Trophoblast cell (in vitro differentiated cells and primary cell): ENCODE data around the gene ZNF438.

Experiments
- DNase-seq, 2 donors: peaks; one replicate each; pipeline ENCODE4 v3.0.0-alpha.2; 2016
- H2AFZ ChIP-seq: 2 replicates; pipeline ENCODE4 v1.6.1; 2013; ENCODE audit warnings: low read length, moderate library complexity, mild to moderate bottlenecking; ENCODE audit not compliant: insufficient read depth, poor library complexity
- H2AK5ac ChIP-seq: 2 replicates; pipeline ENCODE4 v1.6.1; 2013; ENCODE audit warnings: mild to moderate bottlenecking, low read length
- H2BK120ac ChIP-seq: 2 replicates; pipeline ENCODE4 v1.6.1; 2013; ENCODE audit warnings: low read length, mild to moderate bottlenecking, moderate library complexity; ENCODE audit not compliant: insufficient read depth, poor library complexity
- H2BK12ac ChIP-seq: 2 replicates; pipeline ENCODE4 v1.6.1; 2013; ENCODE audit warnings: mild to moderate bottlenecking, low read length, moderate library complexity
- H2BK5ac ChIP-seq: 2 replicates; pipeline ENCODE4 v1.6.1; 2013; ENCODE audit warnings: low read length, low read depth, moderate library complexity, mild to moderate bottlenecking; ENCODE audit not compliant: poor library complexity
- H3K14ac ChIP-seq: 2 replicates; pipeline ENCODE4 v1.6.1; 2013; ENCODE audit warnings: mild to moderate bottlenecking, low read length
- H3K18ac ChIP-seq: 2 replicates; pipeline ENCODE4 v1.6.1; 2013; ENCODE audit warnings: mild to moderate bottlenecking, low read length
- H3K23ac ChIP-seq: 2 replicates; pipeline ENCODE4 v1.6.1; 2013; ENCODE audit warnings: low read length
- H3K27ac ChIP-seq: 2 replicates; pipeline ENCODE4 v1.5.1; 2013; ENCODE audit warnings: low read depth, mild to moderate bottlenecking, inconsistent platforms, low read length, moderate library complexity
- H3K27me3 ChIP-seq: 2 replicates; pipeline ENCODE4 v1.6.1; 2013; ENCODE audit warnings: inconsistent platforms, mild to moderate bottlenecking, low read length, moderate library complexity; ENCODE audit not compliant: insufficient read depth
- H3K36me3 ChIP-seq, 2 experiments: 1 replicate in 1 of 2; 2 replicates in 1 of 2; pipeline ENCODE4 v1.6.1; 2013; ENCODE audit warnings: low read length in 2 of 2, mild to moderate bottlenecking in 2 of 2, moderate library complexity in 1 of 2; ENCODE audit not compliant: insufficient read depth in 2 of 2, control insufficient read depth in 1 of 2
- H3K4ac ChIP-seq: 2 replicates; pipeline ENCODE4 v1.6.1; 2013; ENCODE audit warnings: low read depth, mild to moderate bottlenecking, low read length, moderate library complexity
- H3K4me1 ChIP-seq, 2 experiments: 1 replicate in 1 of 2; 2 replicates in 1 of 2; pipeline ENCODE4 v1.6.1; 2013; ENCODE audit warnings: low read length in 2 of 2, mild to moderate bottlenecking in 2 of 2, moderate library complexity in 1 of 2; ENCODE audit not compliant: insufficient read depth in 2 of 2, control insufficient read depth in 1 of 2
- H3K4me2 ChIP-seq: 2 replicates; pipeline ENCODE4 v1.6.1; 2013; ENCODE audit warnings: inconsistent platforms, mild to moderate bottlenecking, low read length, moderate library complexity
- H3K4me3 ChIP-seq: 2 replicates; pipeline ENCODE4 v1.5.1; 2013; ENCODE audit warnings: mild to moderate bottlenecking, low read depth, low read length, inconsistent platforms
- H3K79me1 ChIP-seq: one replicate; pipeline ENCODE4 v1.6.1; 2013; ENCODE audit warnings: low read length
- H3K79me2 ChIP-seq: 2 replicates; pipeline ENCODE4 v1.6.1; 2013; ENCODE audit warnings: low read length, mild to moderate bottlenecking; ENCODE audit not compliant: control insufficient read depth, insufficient read depth, poor library complexity
- H3K9ac ChIP-seq: 2 replicates; pipeline ENCODE4 v1.6.1; 2013; ENCODE audit warnings: mild to moderate bottlenecking, low read length
- H3K9me3 ChIP-seq: 2 replicates; pipeline ENCODE4 v1.6.1; 2013; ENCODE audit warnings: low read depth, mild to moderate bottlenecking, control low read depth, inconsistent platforms, low read length; ENCODE audit not compliant: insufficient read depth
- H4K12ac ChIP-seq: 2 replicates; pipeline ENCODE4 v1.6.1; 2013; ENCODE audit warnings: low read depth, mild to moderate bottlenecking, low read length, moderate library complexity
- H4K8ac ChIP-seq: 2 replicates; pipeline ENCODE4 v1.6.1; 2013; ENCODE audit warnings: low read depth, mild to moderate bottlenecking, low read length, moderate library complexity
- H4K91ac ChIP-seq: one replicate; pipeline ENCODE4 v1.6.1; 2013; ENCODE audit warnings: low read depth, mild to moderate bottlenecking, low read length, moderate library complexity
- WGBS: extraction: QIAGEN DNeasy Blood & Tissue Kit; methylation state at CpG from one replicate; pipeline ENCODE4 v1.1.7; 2013; ENCODE audit warnings: missing lambda C conversion rate; ENCODE audit not compliant: insufficient read length, insufficient coverage; ENCODE audit errors: extremely low coverage; 5-methylcytosine and 5-hydroxymethylcytosine counted together

ZNF438 gene

DNA sequence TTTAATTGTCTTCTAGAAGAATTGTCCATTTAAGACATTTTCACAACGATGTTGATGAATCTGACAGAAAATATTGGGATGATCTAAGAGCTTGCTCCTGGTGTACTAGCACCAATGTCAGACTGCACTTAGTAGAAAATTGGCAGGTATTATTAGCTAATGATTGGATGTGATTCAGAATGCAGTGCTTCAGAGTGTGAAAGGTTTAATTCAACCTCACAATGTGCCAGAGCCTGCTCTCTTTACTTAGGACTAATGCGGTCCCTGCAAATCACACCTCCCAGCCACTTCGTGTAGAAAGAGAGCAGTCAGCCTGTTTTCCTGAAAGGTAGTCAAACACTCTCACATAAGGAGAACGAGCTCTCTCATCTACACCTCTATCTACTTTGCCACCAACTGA is 197.5 kb downstream of the ZNF438 start:
- Histone ChIP-seq H3K27ac (no peak overlapping the region), H4K12ac (no peak overlapping the region), H2AFZ (no peak overlapping the region), H4K8ac (no peak overlapping the region), H3K79me2 (peaks cover 1% of the 10 kb centered on the region), H3K4me1 (peaks cover 4 to 17% of the 10 kb centered on the region in 2 experiments), H2BK12ac (no peak overlapping the region), H3K79me1 (no peaks in the 10 kb centered on the region), H2BK5ac (no peak overlapping the region), H3K4ac (no peak overlapping the region), H2AK5ac (no peak overlapping the region), H4K91ac (no peak overlapping the region), H3K23ac (no peak overlapping the region), H3K14ac (no peak overlapping the region), H3K9ac (no peak overlapping the region), H3K4me3 (no peak overlapping the region), H2BK120ac (no peak overlapping the region), H3K4me2 (no peak overlapping the region), H3K18ac (no peak overlapping the region), H3K27me3 (no peaks in the 10 kb centered on the region), H3K36me3 (no peaks in the 10 kb centered on the region), H3K9me3 (peaks cover 2% of the 10 kb centered on the region)
- no peak for DNase-seq
- no CpG with 5 or more reads among the region's 4 CpGs for WGBS

DNA sequence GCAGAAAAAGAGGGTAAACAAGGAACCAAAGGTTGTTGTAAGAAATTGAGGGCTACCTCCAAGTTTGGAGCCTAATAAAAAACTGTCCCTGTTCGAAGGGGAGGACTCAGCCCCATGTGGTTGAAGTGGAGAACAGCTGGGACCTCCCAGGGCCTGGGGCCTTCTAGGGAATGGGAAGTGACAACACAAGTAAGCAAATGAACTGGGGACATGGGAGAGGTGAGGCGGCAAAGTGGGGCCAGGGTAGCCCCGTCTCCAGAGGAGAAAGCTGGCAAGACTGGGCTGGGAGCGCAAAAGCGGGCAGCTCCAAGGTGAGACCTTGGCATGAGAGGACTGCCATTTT is 198.1 kb downstream of the ZNF438 start:
- no peak overlapping the region for H3K9ac ChIP-seq
- H3K79me1 ChIP-seq, result no peaks in the 10 kb centered on the region
- no CpG with 5 or more reads among the region's 5 CpGs for WGBS
- H2AK5ac ChIP-seq, result no peak overlapping the region
- no peak overlapping the region for H3K4ac ChIP-seq
- H4K91ac ChIP-seq, result no peak overlapping the region
- H2BK120ac ChIP-seq, result no peak overlapping the region
- peaks cover 1% of the 10 kb centered on the region for H3K79me2 ChIP-seq
- H3K9me3 ChIP-seq, result peaks cover 2% of the 10 kb centered on the region
- no peak overlapping the region for H2BK5ac ChIP-seq
- H4K8ac ChIP-seq, result no peak overlapping the region
- H3K27me3 ChIP-seq, result no peaks in the 10 kb centered on the region
- H3K27ac ChIP-seq, result no peak overlapping the region
- H3K4me1 ChIP-seq, result peaks cover 4 to 17% of the 10 kb centered on the region in 2 experiments
- no peak overlapping the region for H2AFZ ChIP-seq
- H3K36me3 ChIP-seq, result no peaks in the 10 kb centered on the region
- H3K18ac ChIP-seq, result no peak overlapping the region
- DNase-seq, result no peak
- no peak overlapping the region for H3K4me3 ChIP-seq
- H4K12ac ChIP-seq, result no peak overlapping the region
- H3K23ac ChIP-seq, result no peak overlapping the region
- no peak overlapping the region for H3K4me2 ChIP-seq
- no peak overlapping the region for H2BK12ac ChIP-seq
- no peak overlapping the region for H3K14ac ChIP-seq

GRCh38 chr10:30832749-30833627 is 198.7 kb downstream of the ZNF438 start:
- no peaks in the 10 kb centered on the region for H3K79me1 ChIP-seq
- no peaks in the 10 kb centered on the region for H3K36me3 ChIP-seq
- no CpG with 5 or more reads among the region's 13 CpGs for WGBS
- no peak overlapping the region for H3K23ac ChIP-seq
- no peak overlapping the region for H3K4me3 ChIP-seq
- H2BK5ac ChIP-seq, result no peak overlapping the region
- H3K27me3 ChIP-seq, result no peaks in the 10 kb centered on the region
- no peak overlapping the region for H3K14ac ChIP-seq
- no peak overlapping the region for H2BK120ac ChIP-seq
- H3K79me2 ChIP-seq, result peaks cover 1% of the 10 kb centered on the region
- no peak overlapping the region for H3K4ac ChIP-seq
- no peak overlapping the region for H3K4me2 ChIP-seq
- no peak overlapping the region for H3K18ac ChIP-seq
- H4K91ac ChIP-seq, result no peak overlapping the region
- H4K12ac ChIP-seq, result no peak overlapping the region
- no peak overlapping the region for H2AFZ ChIP-seq
- H3K4me1 ChIP-seq, result peaks cover 4 to 17% of the 10 kb centered on the region in 2 experiments
- H3K27ac ChIP-seq, result no peak overlapping the region
- no peak overlapping the region for H2BK12ac ChIP-seq
- no peak overlapping the region for H4K8ac ChIP-seq
- no peak for DNase-seq
- no peak overlapping the region for H3K9ac ChIP-seq
- H3K9me3 ChIP-seq, result peaks cover 2% of the 10 kb centered on the region
- no peak overlapping the region for H2AK5ac ChIP-seq

- H2BK5ac ChIP-seq, result no peak overlapping the region
- H3K79me1 ChIP-seq, result no peaks in the 10 kb centered on the region
- no peak overlapping the region for H4K8ac ChIP-seq
- H3K79me2 ChIP-seq, result peaks cover 1% of the 10 kb centered on the region
- H2BK120ac ChIP-seq, result no peak overlapping the region
- H3K18ac ChIP-seq, result no peak overlapping the region
- H3K4ac ChIP-seq, result no peak overlapping the region
- H3K4me3 ChIP-seq, result no peak overlapping the region
- no peak overlapping the region for H2AFZ ChIP-seq
- H3K9me3 ChIP-seq, result peaks cover 2% of the 10 kb centered on the region
- H3K27ac ChIP-seq, result no peak overlapping the region
- no peak overlapping the region for H2AK5ac ChIP-seq
- H3K27me3 ChIP-seq, result no peaks in the 10 kb centered on the region
- H4K91ac ChIP-seq, result no peak overlapping the region
- H3K36me3 ChIP-seq, result no peaks in the 10 kb centered on the region
- no peak overlapping the region for H3K14ac ChIP-seq
- H3K4me1 ChIP-seq, result peaks cover 4 to 17% of the 10 kb centered on the region in 2 experiments
- no peak for DNase-seq
- no peak overlapping the region for H3K4me2 ChIP-seq
- WGBS, result no CpG with 5 or more reads among the region's 10 CpGs
- H4K12ac ChIP-seq, result no peak overlapping the region
- no peak overlapping the region for H3K9ac ChIP-seq
- H3K23ac ChIP-seq, result no peak overlapping the region
- H2BK12ac ChIP-seq, result no peak overlapping the region
Observed at GRCh38 chr10:30832001-30832748, 199.5 kb downstream of the ZNF438 start.
